ENCODE results near the gene SRRM5.
"Not testable (repeated sequence)": the region's sequence is repeated elsewhere in the genome, so short reads cannot be mapped to it uniquely, and the experiment has no call there.

Gene SRRM5

DNA sequence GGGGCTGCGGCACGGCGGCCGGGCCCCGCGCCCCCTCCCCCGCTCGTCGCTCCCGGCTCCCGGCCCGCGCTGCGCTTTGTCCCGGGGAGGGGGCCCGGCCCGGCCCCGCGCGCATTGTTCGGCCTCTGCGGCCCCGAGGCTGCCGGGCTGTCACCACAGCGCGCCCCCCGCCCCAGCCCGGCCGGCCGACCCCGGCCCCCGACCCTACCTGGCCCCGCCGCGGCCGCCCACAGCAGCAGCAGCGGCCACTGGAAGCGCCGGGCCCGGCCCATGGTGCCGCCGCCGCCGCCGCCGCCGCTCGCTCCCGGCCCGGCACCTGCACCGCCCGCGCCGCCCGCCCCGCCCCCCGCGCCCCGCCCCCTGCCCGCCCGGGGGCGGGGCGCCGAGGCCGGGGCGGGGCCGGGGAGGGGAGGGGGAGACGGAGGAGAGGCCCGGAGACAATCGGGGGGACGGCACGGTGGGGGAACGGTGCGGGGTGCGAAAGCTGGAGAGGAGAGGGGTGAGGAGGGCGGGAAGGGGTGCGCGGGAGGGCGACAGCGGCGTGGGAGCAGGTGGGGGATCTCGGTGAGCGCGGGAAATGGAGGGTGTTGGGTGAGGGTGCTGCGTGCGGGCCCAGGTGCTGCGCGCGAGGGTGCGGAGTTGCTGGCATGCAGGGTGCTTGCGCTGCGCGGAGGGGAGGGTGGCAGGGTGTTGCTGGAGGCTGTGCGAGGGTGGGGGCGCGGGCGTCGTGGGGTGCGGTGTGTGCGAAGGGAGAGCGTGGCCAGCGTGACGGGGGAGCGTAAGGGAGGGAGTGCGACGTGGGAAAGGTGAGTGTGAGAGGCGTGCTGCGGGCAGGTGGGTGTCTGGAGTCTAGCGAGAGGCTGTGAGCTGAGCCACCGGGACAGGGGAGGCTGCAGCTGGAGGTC is 27.9 kb downstream of the SRRM5 start, which contains the start of gene CADM4:
CADM4 (minus strand) TSS at position 332 of the 905 bp plus-strand sequence; CDS start at position 272, 60 bp downstream.
- peak in 3 of 4 experiments; percentile 24 to 41 (median 27) for DNase-seq

- no peak for DNase-seq
Observed at GRCh38 chr19:43640424-43640757, 28.5 kb downstream of the SRRM5 start.

DNA sequence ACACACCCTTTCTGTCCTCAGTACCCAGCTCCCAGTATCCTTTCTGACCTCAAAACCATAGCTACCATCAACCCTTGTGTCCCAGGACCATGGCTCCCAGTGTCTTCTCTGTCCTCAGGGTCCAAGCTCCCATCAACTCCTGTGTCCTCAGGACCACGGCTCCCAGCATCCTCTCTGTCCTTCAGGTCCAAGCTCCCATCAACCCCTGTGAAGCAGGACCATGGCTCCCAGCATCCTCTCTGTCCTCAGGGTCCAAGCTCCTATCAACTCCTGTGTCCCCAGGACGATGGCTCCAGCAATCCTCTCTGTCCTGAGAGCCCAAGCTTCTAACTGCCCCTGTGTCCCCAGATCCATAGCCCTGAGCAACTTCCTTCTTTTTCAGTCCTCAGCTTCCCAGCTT is 29.4 kb downstream of the SRRM5 start:
- DNase-seq: no peak

GRCh38 chr19:43642531-43642930 is 30.6 kb downstream of the SRRM5 start:
- no peak for DNase-seq

GRCh38 chr19:43643326-43643725 is 31.4 kb downstream of the SRRM5 start:
- no peak for DNase-seq

- no peak for DNase-seq
Observed at GRCh38 chr19:43644181-43644580, 32.3 kb downstream of the SRRM5 start.

DNA sequence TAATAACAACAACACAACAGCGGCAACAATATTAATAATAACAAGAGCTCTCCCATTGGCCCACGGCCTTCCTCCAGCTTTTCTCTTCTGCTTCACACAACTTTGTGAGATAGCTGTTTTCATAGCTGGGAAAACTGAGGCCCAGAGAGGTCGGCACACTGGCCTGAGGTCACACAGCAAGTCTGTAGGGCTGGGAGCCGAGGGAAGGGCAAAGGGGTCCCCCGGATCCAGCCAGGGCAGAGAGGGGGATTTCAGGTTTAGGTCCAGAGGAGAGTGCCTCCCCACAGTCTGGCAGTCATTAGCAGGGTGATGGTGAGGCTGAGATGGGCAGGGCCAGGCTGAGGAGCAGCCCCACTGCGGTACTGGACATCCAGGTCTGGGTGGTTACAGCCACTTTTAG is 36.7 kb downstream of the SRRM5 start:
- no peak for DNase-seq

GRCh38 chr19:43649514-43649913 is 37.6 kb downstream of the SRRM5 start:
- no peak for DNase-seq

GRCh38 chr19:43650276-43650675 is 38.4 kb downstream of the SRRM5 start:
- DNase-seq: not testable (repeated sequence)

GRCh38 chr19:43651758-43652545 is 40.1 kb downstream of the SRRM5 start:
- peak in 1 of 4 experiments; percentile 27 for DNase-seq

DNA sequence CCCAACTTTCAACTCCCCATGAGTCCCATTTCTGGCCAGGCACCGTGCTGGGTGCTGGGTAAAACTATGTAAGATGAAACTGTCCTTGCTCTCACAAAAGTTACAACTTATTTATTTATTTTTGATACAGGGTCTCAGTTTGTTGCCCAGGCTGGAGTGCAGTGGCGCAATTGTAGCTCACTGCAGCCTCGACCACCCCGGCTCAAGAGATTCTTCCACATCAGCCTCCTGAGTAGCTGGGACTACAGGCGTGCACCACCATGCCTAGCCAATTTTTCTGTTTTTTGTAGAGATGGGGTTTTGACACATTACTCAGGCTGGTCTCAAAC is 40.6 kb downstream of the SRRM5 start:
- no peak for DNase-seq

DNA sequence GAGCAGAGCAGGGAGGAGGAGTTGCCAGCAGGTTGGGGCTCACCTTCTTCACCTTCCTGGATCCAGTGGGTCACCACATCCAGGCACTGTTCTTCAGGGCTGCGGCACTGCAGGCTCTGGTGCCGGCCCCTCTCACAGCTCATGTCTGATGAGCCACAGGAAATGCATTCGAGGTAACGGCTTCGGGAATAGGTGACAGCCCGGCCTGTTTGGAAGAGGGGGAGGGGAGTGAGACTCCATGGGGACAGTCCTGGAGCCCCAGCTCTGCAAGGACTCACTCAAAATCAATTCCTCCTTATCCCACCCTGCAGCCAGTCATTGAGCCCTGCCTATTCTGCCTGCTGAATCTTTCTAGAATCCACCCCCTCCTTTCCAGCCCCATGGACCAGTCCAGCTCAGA is 44.5 kb downstream of the SRRM5 start:
- no peak for DNase-seq

- DNase-seq: no peak
Observed at GRCh38 chr19:43658001-43658400, 46.1 kb downstream of the SRRM5 start.

GRCh38 chr19:43658494-43658893 is 46.6 kb downstream of the SRRM5 start:
- no peak for DNase-seq

DNA sequence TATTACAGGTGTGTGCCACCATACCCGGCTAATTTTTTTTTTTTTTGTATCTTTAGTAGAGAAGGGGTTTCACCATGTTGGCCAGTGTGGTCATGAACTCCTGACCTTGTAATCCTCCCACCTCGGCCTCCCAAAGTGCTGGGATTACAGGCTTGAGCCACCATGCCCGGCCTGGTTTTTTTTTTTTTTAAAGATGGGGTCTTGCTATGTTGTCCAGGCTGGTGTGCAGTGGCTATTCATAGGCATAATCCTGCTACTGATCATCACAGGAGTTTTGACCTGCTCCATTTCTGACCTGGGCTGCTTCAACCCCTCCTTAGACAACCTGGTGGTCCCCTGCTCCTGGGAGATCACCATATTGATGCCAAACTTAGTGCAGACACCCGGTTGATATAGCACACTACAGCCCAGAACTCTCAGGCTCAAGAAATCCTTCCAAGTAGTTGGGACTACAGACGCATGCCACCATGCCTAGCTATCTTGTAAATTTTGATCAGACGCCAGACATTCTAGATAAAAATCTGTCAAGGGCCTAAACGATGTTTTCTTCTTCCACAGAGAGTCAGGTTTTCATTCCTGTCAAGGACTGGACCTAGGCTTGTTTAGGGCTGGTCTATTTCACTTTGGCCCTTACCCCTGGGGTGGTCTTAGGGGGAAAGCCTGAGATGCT is 48.5 kb downstream of the SRRM5 start:
- DNase-seq: no peak

DNA sequence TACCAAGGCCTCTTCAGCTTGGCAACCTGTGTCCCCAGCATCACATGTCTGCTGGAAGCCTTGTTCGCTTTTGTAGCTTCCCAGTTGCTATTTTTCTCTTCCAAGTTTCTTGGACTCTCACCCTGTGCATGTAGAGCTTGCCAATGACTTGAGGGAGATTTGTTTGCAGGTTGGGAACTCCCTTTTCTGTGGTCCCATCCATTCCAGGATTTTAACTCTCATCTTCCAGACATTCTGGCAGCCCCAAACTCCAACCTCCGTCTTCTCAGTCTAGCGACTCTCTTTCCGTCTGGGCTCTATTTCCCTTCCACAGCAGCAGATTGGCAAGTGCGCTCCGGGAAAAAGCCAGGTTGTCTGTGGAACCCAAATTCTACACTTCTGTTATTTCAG is 49.1 kb downstream of the SRRM5 start:
- DNase-seq: no peak

DNA sequence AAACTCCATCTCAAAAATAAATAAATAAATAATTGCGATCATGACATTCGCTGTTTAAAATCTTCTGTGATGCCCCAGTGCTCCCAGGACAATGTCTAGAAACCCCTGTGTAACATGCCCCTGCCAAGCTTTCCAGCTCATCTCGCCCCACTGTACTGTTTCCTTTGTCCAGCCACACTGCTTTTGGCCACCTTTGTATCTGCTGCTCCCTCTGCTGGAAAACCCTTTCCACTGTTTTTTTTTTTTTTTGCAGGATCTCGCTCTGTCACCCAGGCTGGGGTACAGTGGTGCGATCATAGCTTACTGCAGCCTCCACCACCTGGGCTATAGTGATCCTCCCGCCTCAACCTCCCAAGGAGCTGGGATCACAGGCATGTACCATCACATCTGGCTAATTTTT is 50.6 kb downstream of the SRRM5 start:
- no peak for DNase-seq

- DNase-seq: no peak
Observed at GRCh38 chr19:43664018-43664417, 52.1 kb downstream of the SRRM5 start.
